ENCODE data around the gene ZNF761. TPM values are rescaled to one million over a fixed set of nuclear protein-coding genes. Genes with fewer than 3 reads are reported as not detected.

The ZNF761 gene
- total RNA-seq: 1.4 TPM

- peak; percentile 73 to 97 for DNase-seq (ENCODE audit: low spot score in 2 of 2)
- no peaks in the 10 kb centered on the region for H3K27me3 ChIP-seq
- intact Hi-C loops (cut with DNase I): loop anchor here (1.0 to 10.0 kb wide), 6 partner anchors 35 to 237 kb away; partner anchors contain the start of genes ZNF525, ZNF665, ZNF765 and ZNF813
- H3K27ac ChIP-seq: peak within 1 kb of the TSS; percentile 67 to 77
- H3K9me3 ChIP-seq: peaks cover 0 to under 1% of the 10 kb centered on the region in 2 donors
- H3K4me1 ChIP-seq: no peaks in the 10 kb centered on the region
- peak in 2 of 3 experiments; percentile 34 to 50 for TF ChIP-seq CTCF (IDR thresholded peaks at IDR 0.05)
- peaks cover 3 to 20% of the 10 kb centered on the region in 2 donors for H3K36me3 ChIP-seq
- peak within 1 kb of the TSS; percentile 66 to 96 for H3K4me3 ChIP-seq
Observed at GRCh38 chr19:53431399-53432087, at the start of gene ZNF761. Gene ZNF761 (plus strand): TSS chr19:53431984. CDS start chr19:53447269, 15,285 bp downstream.

GRCh38 chr19:53388168-53388567, 43.6 kb upstream of the ZNF761 start:
- TF ChIP-seq CTCF (IDR thresholded peaks at IDR 0.05): no peak
- no peaks in the 10 kb centered on the region for H3K4me1 ChIP-seq
- no peak for DNase-seq (ENCODE audit: low spot score in 2 of 2)
- H3K27me3 ChIP-seq: no peaks in the 10 kb centered on the region
- peaks cover 9 to 40% of the 10 kb centered on the region in 2 donors for H3K9me3 ChIP-seq
- no peak overlapping the region for H3K27ac ChIP-seq
- intact Hi-C loops (cut with DNase I): no loop called here
- no peak overlapping the region for H3K4me3 ChIP-seq
- H3K36me3 ChIP-seq: peaks cover 3 to 16% of the 10 kb centered on the region in 2 donors

- Histone ChIP-seq H3K4me1 (peaks cover 0 to under 1% of the 10 kb centered on the region in 2 donors), H3K27ac (no peak overlapping the region), H3K36me3 (peaks cover 3 to 16% of the 10 kb centered on the region in 2 donors), H3K9me3 (peaks cover 4 to 33% of the 10 kb centered on the region in 2 donors), H3K27me3 (no peaks in the 10 kb centered on the region), H3K4me3 (no peak overlapping the region)
- TF ChIP-seq CTCF (IDR thresholded peaks at IDR 0.05): no peak
- intact Hi-C loops (cut with DNase I): no loop called here
- no peak for DNase-seq (ENCODE audit: low spot score in 2 of 2)
Observed at GRCh38 chr19:53388904-53389303, 42.9 kb upstream of the ZNF761 start.

- intact Hi-C loops (cut with DNase I): no loop called here
- no peak for DNase-seq (ENCODE audit: low spot score in 2 of 2)
- H3K4me3 ChIP-seq: no peak overlapping the region
Observed at GRCh38 chr19:53389571-53389970, 42.2 kb upstream of the ZNF761 start.

GRCh38 chr19:53389978-53390377, 41.8 kb upstream of the ZNF761 start:
- Histone ChIP-seq H3K4me3 (no peak overlapping the region), H3K9me3 (peaks cover 4 to 22% of the 10 kb centered on the region in 2 donors), H3K36me3 (peaks cover 0 to 12% of the 10 kb centered on the region in 2 donors), H3K27me3 (no peaks in the 10 kb centered on the region), H3K27ac (no peak overlapping the region), H3K4me1 (peaks cover 0 to 3% of the 10 kb centered on the region in 2 donors)
- no peak for DNase-seq (ENCODE audit: low spot score in 2 of 2)
- intact Hi-C loops (cut with DNase I): no loop called here
- TF ChIP-seq CTCF (IDR thresholded peaks at IDR 0.05): no peak

More at GRCh38 chr19:53389571-53389970, 42.2 kb upstream of the ZNF761 start:
- no peak for TF ChIP-seq CTCF (IDR thresholded peaks at IDR 0.05)
- H3K36me3 ChIP-seq: peaks cover 2 to 16% of the 10 kb centered on the region in 2 donors
- no peaks in the 10 kb centered on the region for H3K27me3 ChIP-seq
- H3K27ac ChIP-seq: no peak overlapping the region
- peaks cover 4 to 26% of the 10 kb centered on the region in 2 donors for H3K9me3 ChIP-seq
- peaks cover 0 to 3% of the 10 kb centered on the region in 2 donors for H3K4me1 ChIP-seq
